ENCODE results near the gene EXTL2.
A peak's percentile ranks its signal among the peaks of the same experiment; 100 is the strongest.
"Not testable (repeated sequence)": the region's sequence is repeated elsewhere in the genome, so short reads cannot be mapped to it uniquely, and the experiment has no call there.

The EXTL2 gene

GRCh38 chr1:100835866-100836842 lies 58.5 kb downstream of the EXTL2 start:
- ChIA-PET POLR2A (no interaction called here), CTCF (interaction anchor here (0.7 to 1.3 kb wide), 4 partner anchors 29 to 376 kb away, joined by 3 read pairs; no protein-coding TSS in a partner anchor)
- no peak overlapping the region for H3K4me3 ChIP-seq (ENCODE audit: low read depth, low read length)
- DNase-seq (ENCODE audit: low read depth, low spot score), result no peak
- TF ChIP-seq CTCF (IDR thresholded peaks at IDR 0.05; ENCODE audit: insufficient read depth, low read length, missing control alignments), result no peak

GRCh38 chr1:100834777-100835660 lies 59.6 kb downstream of the EXTL2 start:
- H3K4me3 ChIP-seq (ENCODE audit: low read depth, low read length), result no peak overlapping the region
- no peak for DNase-seq (ENCODE audit: low read depth, low spot score)
- POLR2A ChIA-PET, result no interaction called here
- TF ChIP-seq CTCF (IDR thresholded peaks at IDR 0.05; ENCODE audit: insufficient read depth, low read length, missing control alignments), result peak; percentile 35
- CTCF ChIA-PET, result interaction anchor here (1.1 to 1.3 kb wide), 2 partner anchors 37 to 375 kb away, joined by 3 read pairs; no protein-coding TSS in a partner anchor

- no peak for DNase-seq (ENCODE audit: low read depth, low spot score)
- ChIA-PET POLR2A (no interaction called here), CTCF (no interaction called here)
- no peak overlapping the region for H3K4me3 ChIP-seq (ENCODE audit: low read depth, low read length)
- TF ChIP-seq CTCF (IDR thresholded peaks at IDR 0.05; ENCODE audit: insufficient read depth, low read length, missing control alignments), result no peak
Observed at GRCh38 chr1:100832694-100833428, 61.8 kb downstream of the EXTL2 start.

GRCh38 chr1:100825666-100826065 lies 69.0 kb downstream of the EXTL2 start:
- POLR2A ChIA-PET; DNase-seq (ENCODE audit: low read depth, low spot score); CTCF ChIA-PET; H3K4me3 ChIP-seq (ENCODE audit: low read depth, low read length): not testable (repeated sequence)

All from AG04449 (cell line).